ENCODE results near the gene C11orf86. TPM values are rescaled to one million over a fixed set of nuclear protein-coding genes. Genes with fewer than 3 reads are reported as not detected.

C11orf86 gene
- total and polyA plus RNA-seq, 2 of the 8 experiments (the other 6 are each of a cell fraction or from before 2014, with no cell fraction given), result 0.91 to 0.97 TPM

DNA sequence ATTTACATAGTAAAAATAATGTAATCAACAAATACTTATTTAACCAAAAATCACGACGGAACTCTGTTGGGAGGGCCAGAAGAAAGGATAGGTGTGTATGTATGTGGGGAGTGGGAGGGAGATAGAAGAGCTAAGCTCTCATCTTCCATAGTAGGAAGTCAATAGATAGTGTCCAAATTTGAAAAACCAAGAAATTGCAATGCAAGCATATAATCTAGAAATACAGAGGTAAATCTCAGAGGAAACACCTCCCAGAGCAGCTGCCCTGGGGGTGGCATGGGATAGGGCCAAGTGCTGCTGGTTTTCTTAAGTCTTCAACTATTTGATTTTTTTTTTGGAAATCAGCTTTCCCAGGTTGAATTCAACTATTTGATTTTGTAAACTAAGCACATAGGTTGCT is 16.9 kb downstream of the C11orf86 start:
- Histone ChIP-seq H4K8ac (ENCODE audit: extremely low read depth, insufficient read depth, low read length) (no peak overlapping the region), H2BK20ac (ENCODE audit: low read length) (no peak overlapping the region), H4K5ac (ENCODE audit: insufficient read length, low read depth, low read length) (no peak overlapping the region), H3K18ac (ENCODE audit: extremely low read depth, low read length) (no peak overlapping the region), H2AK5ac (ENCODE audit: low read depth, low read length) (no peak overlapping the region), H3K4ac (replicated peaks; ENCODE audit: insufficient read length, low read depth, low read length) (no peak overlapping the region), H3K9me3 (ENCODE audit: insufficient read depth in 2 of 2, low read depth in 1 of 2, low read length in 1 of 2) (no peaks in the 10 kb centered on the region), H3K27ac (ENCODE audit: low read depth, low read length) (no peak overlapping the region), H3K9ac (replicated peaks in 1 of 4; ENCODE audit: extremely low read depth in 1 of 4, low read depth in 3 of 4, low read length in 3 of 4) (no peak overlapping the region), H3K4me1 (replicated peaks in 1 of 4; ENCODE audit: control insufficient read depth in 3 of 4, insufficient read depth in 4 of 4, low read length in 3 of 4) (peaks cover 0 to 6% (median 5%) of the 10 kb centered on the region in 4 experiments; a peak in 6 of 7 replicates), H3K36me3 (ENCODE audit: control insufficient read depth in 2 of 4, insufficient read depth in 4 of 4, low read length in 3 of 4) (no peaks in the 10 kb centered on the region), H4K91ac (replicated peaks; ENCODE audit: insufficient read length, low read length) (no peak overlapping the region), H3K56ac (replicated peaks; ENCODE audit: insufficient read length, low read depth, low read length) (no peak overlapping the region), H3K27me3 (replicated peaks in 1 of 4; ENCODE audit: control insufficient read depth in 3 of 4, extremely low read depth in 1 of 4, insufficient read depth in 3 of 4, low read length in 3 of 4) (no peaks in the 10 kb centered on the region), H2AFZ (ENCODE audit: low read length) (no peak overlapping the region), H3K4me3 (ENCODE audit: extremely low read depth in 1 of 4, insufficient read depth in 2 of 4, low read depth in 3 of 4, low read length in 4 of 4) (no peak overlapping the region), H3K14ac (ENCODE audit: insufficient read length) (no peak overlapping the region), H2BK5ac (ENCODE audit: low read depth, low read length) (no peak overlapping the region), H2BK12ac (ENCODE audit: low read depth, low read length) (no peak overlapping the region), H3K4me2 (ENCODE audit: insufficient read depth in 1 of 2, low read depth in 2 of 2, low read length in 2 of 2) (no peak overlapping the region), H3K23ac (ENCODE audit: insufficient read length) (no peak overlapping the region), H2BK120ac (replicated peaks; ENCODE audit: low read depth, low read length) (no peak overlapping the region), H3K23me2 (ENCODE audit: low read depth, low read length) (no peaks in the 10 kb centered on the region), H2BK15ac (ENCODE audit: low read length) (no peak overlapping the region), H4K20me1 (replicated peaks in 1 of 2; ENCODE audit: control insufficient read depth in 1 of 2, insufficient read depth in 2 of 2, low read length in 2 of 2) (no peaks in the 10 kb centered on the region), H3K79me2 (ENCODE audit: control insufficient read depth in 1 of 2, insufficient read depth in 2 of 2, low read length in 2 of 2) (no peaks in the 10 kb centered on the region), H3K79me1 (ENCODE audit: low read depth, low read length) (no peaks in the 10 kb centered on the region)
- ChIA-PET CTCF (ENCODE audit: partially characterized antibody) (interaction anchor here (0.6 to 1.6 kb wide), 5 partner anchors 29 to 181 kb away, joined by 3 to 8 read pairs (median 3); no protein-coding TSS in a partner anchor), POLR2A (ENCODE audit: partially characterized antibody) (interaction anchor here (0.6 to 0.9 kb wide), 2 partner anchors 11 to 218 kb away, joined by 3 read pairs; no protein-coding TSS in a partner anchor)
- no peak for FAIRE-seq
- DNase-seq (ENCODE audit: low read depth in 1 of 2, low spot score in 2 of 2), result no peak
- 96% methylated on average over 2 of the region's 2 CpGs; no CpG with 5 or more reads in 1 of the 2 experiments for WGBS, 2 experiments (ENCODE audit: extremely low coverage in 1 of 2, insufficient coverage in 1 of 2, insufficient read length in 1 of 2, insufficient replicate concordance in 2 of 2, low coverage in 1 of 2, low lambda C conversion rate in 2 of 2, missing lambda C conversion rate in 1 of 2)
- TF ChIP-seq, protein P1, sequence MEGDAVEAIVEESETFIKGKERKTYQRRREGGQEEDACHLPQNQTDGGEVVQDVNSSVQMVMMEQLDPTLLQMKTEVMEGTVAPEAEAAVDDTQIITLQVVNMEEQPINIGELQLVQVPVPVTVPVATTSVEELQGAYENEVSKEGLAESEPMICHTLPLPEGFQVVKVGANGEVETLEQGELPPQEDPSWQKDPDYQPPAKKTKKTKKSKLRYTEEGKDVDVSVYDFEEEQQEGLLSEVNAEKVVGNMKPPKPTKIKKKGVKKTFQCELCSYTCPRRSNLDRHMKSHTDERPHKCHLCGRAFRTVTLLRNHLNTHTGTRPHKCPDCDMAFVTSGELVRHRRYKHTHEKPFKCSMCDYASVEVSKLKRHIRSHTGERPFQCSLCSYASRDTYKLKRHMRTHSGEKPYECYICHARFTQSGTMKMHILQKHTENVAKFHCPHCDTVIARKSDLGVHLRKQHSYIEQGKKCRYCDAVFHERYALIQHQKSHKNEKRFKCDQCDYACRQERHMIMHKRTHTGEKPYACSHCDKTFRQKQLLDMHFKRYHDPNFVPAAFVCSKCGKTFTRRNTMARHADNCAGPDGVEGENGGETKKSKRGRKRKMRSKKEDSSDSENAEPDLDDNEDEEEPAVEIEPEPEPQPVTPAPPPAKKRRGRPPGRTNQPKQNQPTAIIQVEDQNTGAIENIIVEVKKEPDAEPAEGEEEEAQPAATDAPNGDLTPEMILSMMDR (IDR thresholded peaks at IDR 0.05; ENCODE audit: control extremely low read depth in 1 of 3, insufficient read depth in 1 of 3, low read depth in 1 of 3, low read length in 3 of 3), result no peak
- TF ChIP-seq BCL11A (IDR thresholded peaks at IDR 0.05; ENCODE audit: low read depth in 2 of 2, low read length in 2 of 2) (no peak), EGR1 (IDR thresholded peaks at IDR 0.05; ENCODE audit: borderline replicate concordance, low read depth, low read length) (no peak), EZH2 (IDR thresholded peaks at IDR 0.05; ENCODE audit: low read depth, low read length, severe bottlenecking) (no peak), HDAC6 (IDR thresholded peaks at IDR 0.05; ENCODE audit: low read depth, low read length) (no peak), SRF (IDR thresholded peaks at IDR 0.05; ENCODE audit: low read depth, low read length) (no peak), FOSL1 (IDR thresholded peaks at IDR 0.05; ENCODE audit: insufficient read depth, low read depth, low read length) (no peak), SIX5 (IDR thresholded peaks at IDR 0.05; ENCODE audit: low read depth, low read length) (no peak), SAP30 (IDR thresholded peaks at IDR 0.05; ENCODE audit: insufficient read depth, insufficient replicate concordance, low read length) (no peak), SIRT6 (IDR thresholded peaks at IDR 0.05; ENCODE audit: low read length) (no peak)
- TF ChIP-seq, protein P2, sequence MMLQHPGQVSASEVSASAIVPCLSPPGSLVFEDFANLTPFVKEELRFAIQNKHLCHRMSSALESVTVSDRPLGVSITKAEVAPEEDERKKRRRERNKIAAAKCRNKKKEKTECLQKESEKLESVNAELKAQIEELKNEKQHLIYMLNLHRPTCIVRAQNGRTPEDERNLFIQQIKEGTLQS (IDR thresholded peaks at IDR 0.05; ENCODE audit: insufficient read depth, low read depth, low read length), result no peak
